ENCODE results near the gene RBPMS2. TPM values are rescaled to one million over a fixed set of nuclear protein-coding genes. Genes with fewer than 3 reads are reported as not detected.
A peak's percentile ranks its signal among the peaks of the same experiment; 100 is the strongest.
"Not testable (repeated sequence)": the region's sequence is repeated elsewhere in the genome, so short reads cannot be mapped to it uniquely, and the experiment has no call there.

Gene RBPMS2
- total RNA-seq, result not detected
- not detected for polyA plus RNA-seq

- Histone ChIP-seq H3K36me3 (ENCODE audit: insufficient read depth, low read length) (no peaks in the 10 kb centered on the region), H3K27me3 (ENCODE audit: insufficient read depth, low read length, poor library complexity, severe bottlenecking) (peaks cover 18% of the 10 kb centered on the region), H3K9me3 (ENCODE audit: low read length) (no peaks in the 10 kb centered on the region), H3K4me1 (ENCODE audit: insufficient read depth, low read length) (no peaks in the 10 kb centered on the region), H3K27ac (ENCODE audit: low read depth, low read length) (no peak within 1 kb of the TSS), H3K4me3 (ENCODE audit: low read length) (no peak within 1 kb of the TSS)
- H3K27me3 Mint-ChIP-seq, result peaks cover 24 to 37% of the 10 kb centered on the region in 2 donors
- no peaks in the 10 kb centered on the region for H3K9me3 Mint-ChIP-seq
- DNase-seq, result no peak
- peaks cover 4 to 16% (median 4%) of the 10 kb centered on the region in 3 donors for H3K4me1 Mint-ChIP-seq
- H3K4me3 Mint-ChIP-seq, result peak within 1 kb of the TSS; percentile 65 to 86 (median 76)
- H3K27ac Mint-ChIP-seq, result no peak within 1 kb of the TSS
- POLR2A ChIA-PET, result no interaction called here
- CTCF ChIA-PET, result no interaction called here
- no peaks in the 10 kb centered on the region for H3K36me3 Mint-ChIP-seq
These were observed at the start of gene RBPMS2 for GRCh38 chr15:64775551-64776401. RBPMS2 (minus strand) TSS chr15:64775589; CDS start chr15:64775319, 270 bp downstream.

GRCh38 chr15:64824929-64825430 is 49.6 kb upstream of the RBPMS2 start:
- peaks cover 0 to 10% of the 10 kb centered on the region in 2 donors for H3K27me3 Mint-ChIP-seq
- no peaks in the 10 kb centered on the region for H3K27me3 ChIP-seq (ENCODE audit: insufficient read depth, low read length, poor library complexity, severe bottlenecking)
- ChIA-PET CTCF (interaction anchor here (1.0 to 2.6 kb wide), 4 partner anchors 12 to 81 kb away, joined by 3 to 38 read pairs (median 4); no protein-coding TSS in a partner anchor), POLR2A (interaction anchor here (0.5 to 1.7 kb wide), 7 partner anchors 10 to 377 kb away, joined by 3 to 13 read pairs (median 4); no protein-coding TSS in a partner anchor)
- H3K36me3 ChIP-seq (ENCODE audit: insufficient read depth, low read length), result no peaks in the 10 kb centered on the region
- peaks cover 27 to 34% (median 33%) of the 10 kb centered on the region in 3 donors for H3K4me1 Mint-ChIP-seq
- H3K27ac Mint-ChIP-seq, result peak overlapping the region in 2 of 8 donors; percentile 19 to 52
- DNase-seq, result no peak
- H3K27ac ChIP-seq (ENCODE audit: low read depth, low read length), result no peak overlapping the region
- H3K4me3 ChIP-seq (ENCODE audit: low read length), result peak overlapping the region; percentile 85
- H3K4me1 ChIP-seq (ENCODE audit: insufficient read depth, low read length), result peaks cover 26% of the 10 kb centered on the region
- H3K9me3 Mint-ChIP-seq, result no peaks in the 10 kb centered on the region
- H3K36me3 Mint-ChIP-seq, result no peaks in the 10 kb centered on the region
- H3K4me3 Mint-ChIP-seq, result peak overlapping the region; percentile 79 to 92 (median 89)
- H3K9me3 ChIP-seq (ENCODE audit: low read length), result no peaks in the 10 kb centered on the region

DNA sequence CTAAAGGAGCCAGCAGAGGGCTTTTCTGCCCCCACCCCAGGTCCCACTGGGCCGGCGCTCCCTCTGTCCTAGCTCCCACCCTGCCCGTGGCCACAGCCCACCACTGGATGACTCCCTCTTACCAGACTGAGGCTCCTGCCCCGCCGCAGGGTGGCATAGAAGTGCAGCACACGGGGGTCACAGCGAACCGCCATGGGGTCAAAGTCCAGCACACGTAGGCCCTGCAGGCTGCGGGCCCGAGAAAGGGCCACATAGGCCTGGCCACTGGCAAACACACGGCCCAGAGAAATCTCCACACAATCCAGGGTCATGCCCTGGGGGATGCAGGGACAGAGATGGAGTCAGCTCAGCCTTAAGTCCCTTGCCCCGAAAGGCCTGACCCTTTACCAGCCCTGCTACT is 41.1 kb upstream of the RBPMS2 start:
- no peak overlapping the region for H3K4me3 Mint-ChIP-seq
- DNase-seq, result no peak
- Histone ChIP-seq H3K4me3 (ENCODE audit: low read length) (no peak overlapping the region), H3K27me3 (ENCODE audit: insufficient read depth, low read length, poor library complexity, severe bottlenecking) (no peaks in the 10 kb centered on the region), H3K27ac (ENCODE audit: low read depth, low read length) (no peak overlapping the region), H3K4me1 (ENCODE audit: insufficient read depth, low read length) (no peaks in the 10 kb centered on the region), H3K36me3 (ENCODE audit: insufficient read depth, low read length) (no peaks in the 10 kb centered on the region), H3K9me3 (ENCODE audit: low read length) (no peaks in the 10 kb centered on the region)
- H3K9me3 Mint-ChIP-seq, result no peaks in the 10 kb centered on the region
- ChIA-PET CTCF (no interaction called here), POLR2A (no interaction called here)
- no peaks in the 10 kb centered on the region for H3K4me1 Mint-ChIP-seq
- no peak overlapping the region for H3K27ac Mint-ChIP-seq
- no peaks in the 10 kb centered on the region for H3K27me3 Mint-ChIP-seq
- H3K36me3 Mint-ChIP-seq, result no peaks in the 10 kb centered on the region

GRCh38 chr15:64814965-64815364 is 39.6 kb upstream of the RBPMS2 start:
- H3K36me3 ChIP-seq (ENCODE audit: insufficient read depth, low read length); H3K4me3 ChIP-seq (ENCODE audit: low read length); DNase-seq; H3K36me3 Mint-ChIP-seq; H3K9me3 ChIP-seq (ENCODE audit: low read length); H3K4me3 Mint-ChIP-seq; H3K27me3 ChIP-seq (ENCODE audit: insufficient read depth, low read length, poor library complexity, severe bottlenecking); H3K9me3 Mint-ChIP-seq; H3K4me1 ChIP-seq (ENCODE audit: insufficient read depth, low read length); H3K27me3 Mint-ChIP-seq; POLR2A ChIA-PET; H3K4me1 Mint-ChIP-seq; H3K27ac ChIP-seq (ENCODE audit: low read depth, low read length): not testable (repeated sequence)
- CTCF ChIA-PET, result interaction anchor here (0.9 to 1.2 kb wide), 3 partner anchors 8 to 87 kb away, joined by 3 to 4 read pairs (median 3); no protein-coding TSS in a partner anchor
- peak overlapping the region in 1 of 8 donors; percentile 22 for H3K27ac Mint-ChIP-seq

DNA sequence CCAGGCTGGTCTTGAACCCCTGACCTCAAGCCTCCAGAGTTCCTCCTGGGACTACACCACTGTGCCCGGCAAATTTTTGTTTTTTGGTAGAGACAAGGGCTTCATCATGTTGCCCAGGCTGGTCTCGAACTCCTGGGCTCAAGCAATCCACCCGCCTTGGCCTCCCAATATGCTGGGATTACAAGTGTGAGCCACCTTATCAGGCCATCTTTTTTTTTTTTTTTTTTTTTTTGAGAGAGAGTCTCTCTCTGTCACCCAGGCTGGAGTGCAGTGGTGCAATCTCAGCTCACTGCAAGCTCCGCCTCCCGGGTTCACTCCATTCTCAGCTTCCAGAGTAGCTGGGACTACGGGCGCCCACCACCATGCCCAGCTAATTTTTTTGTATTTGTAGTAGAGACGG is 38.9 kb upstream of the RBPMS2 start:
- H3K4me3 Mint-ChIP-seq; H3K9me3 ChIP-seq (ENCODE audit: low read length); H3K27ac ChIP-seq (ENCODE audit: low read depth, low read length); H3K36me3 ChIP-seq (ENCODE audit: insufficient read depth, low read length); POLR2A ChIA-PET; H3K4me3 ChIP-seq (ENCODE audit: low read length); H3K4me1 ChIP-seq (ENCODE audit: insufficient read depth, low read length); H3K27ac Mint-ChIP-seq; H3K27me3 ChIP-seq (ENCODE audit: insufficient read depth, low read length, poor library complexity, severe bottlenecking); H3K4me1 Mint-ChIP-seq; H3K36me3 Mint-ChIP-seq; H3K27me3 Mint-ChIP-seq; H3K9me3 Mint-ChIP-seq; DNase-seq: not testable (repeated sequence)
- CTCF ChIA-PET, result interaction anchor here (0.9 to 1.2 kb wide), 2 partner anchors 80 to 86 kb away, joined by 3 read pairs; no protein-coding TSS in a partner anchor

GRCh38 chr15:64813075-64813474 is 37.7 kb upstream of the RBPMS2 start:
- no peaks in the 10 kb centered on the region for H3K27me3 ChIP-seq (ENCODE audit: insufficient read depth, low read length, poor library complexity, severe bottlenecking)
- Mint-ChIP-seq H3K27me3 (peaks cover 0 to 1% of the 10 kb centered on the region in 2 donors), H3K4me3 (no peak overlapping the region), H3K27ac (no peak overlapping the region), H3K4me1 (peaks cover 3 to 6% (median 5%) of the 10 kb centered on the region in 3 donors), H3K9me3 (no peaks in the 10 kb centered on the region), H3K36me3 (no peaks in the 10 kb centered on the region)
- no peaks in the 10 kb centered on the region for H3K36me3 ChIP-seq (ENCODE audit: insufficient read depth, low read length)
- no peak overlapping the region for H3K27ac ChIP-seq (ENCODE audit: low read depth, low read length)
- POLR2A ChIA-PET, result no interaction called here
- DNase-seq, result no peak
- no peaks in the 10 kb centered on the region for H3K9me3 ChIP-seq (ENCODE audit: low read length)
- CTCF ChIA-PET, result no interaction called here
- H3K4me3 ChIP-seq (ENCODE audit: low read length), result no peak overlapping the region
- no peaks in the 10 kb centered on the region for H3K4me1 ChIP-seq (ENCODE audit: insufficient read depth, low read length)

DNA sequence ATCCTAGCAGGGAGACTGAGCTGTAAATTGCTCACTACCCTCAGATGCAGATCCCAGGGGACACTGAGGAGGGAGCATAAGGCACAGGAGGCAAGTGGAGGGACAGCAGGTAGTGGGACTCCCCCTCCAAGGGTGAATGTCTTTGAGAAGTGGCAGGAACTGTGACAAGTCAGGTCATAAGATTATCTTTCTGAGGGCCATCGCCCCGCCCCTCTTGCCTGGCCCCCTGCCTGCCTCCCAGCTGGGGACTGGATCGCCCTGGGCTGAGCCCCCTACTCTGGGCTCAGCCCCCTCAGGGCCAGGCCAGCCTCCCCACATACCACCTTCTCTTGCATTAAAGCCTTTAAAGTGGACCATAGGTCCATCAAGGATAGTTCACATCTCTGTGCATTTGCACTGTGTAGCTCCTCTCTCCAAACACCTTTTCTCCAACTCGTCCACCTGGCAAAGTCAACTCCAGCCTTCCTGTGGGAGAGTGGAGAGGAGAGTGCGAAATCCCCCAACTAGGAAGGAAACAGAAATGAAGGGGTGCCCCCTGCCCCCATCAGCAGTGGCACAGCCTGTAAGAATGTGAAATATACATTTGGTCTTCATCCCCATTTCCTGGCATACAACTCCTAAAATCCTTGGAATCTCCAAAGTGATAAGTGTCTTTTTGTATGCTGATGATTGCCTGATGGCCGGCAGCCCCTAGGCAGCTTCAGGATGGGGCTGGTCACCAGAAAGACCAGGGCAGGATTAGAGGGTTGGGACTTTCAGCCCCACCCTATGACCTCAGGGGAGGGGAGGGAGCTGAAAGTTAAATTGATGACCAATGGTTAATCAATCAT is 35.3 kb upstream of the RBPMS2 start:
- H3K27ac ChIP-seq (ENCODE audit: low read depth, low read length), result no peak overlapping the region
- no peak overlapping the region for H3K4me3 ChIP-seq (ENCODE audit: low read length)
- H3K27me3 ChIP-seq (ENCODE audit: insufficient read depth, low read length, poor library complexity, severe bottlenecking), result no peaks in the 10 kb centered on the region
- ChIA-PET POLR2A (interaction anchor here (0.9 to 1.3 kb wide), 2 partner anchors 30 to 84 kb away, joined by 3 read pairs; no protein-coding TSS in a partner anchor), CTCF (interaction anchor here (0.8 to 4.4 kb wide), 23 partner anchors 8 to 101 kb away, joined by 3 to 26 read pairs (median 5); partner anchors contain the start of genes ANKDD1A and PLEKHO2)
- no peaks in the 10 kb centered on the region for H3K36me3 Mint-ChIP-seq
- H3K4me3 Mint-ChIP-seq, result no peak overlapping the region
- H3K27ac Mint-ChIP-seq, result no peak overlapping the region
- no peaks in the 10 kb centered on the region for H3K9me3 ChIP-seq (ENCODE audit: low read length)
- no peaks in the 10 kb centered on the region for H3K4me1 ChIP-seq (ENCODE audit: insufficient read depth, low read length)
- no peaks in the 10 kb centered on the region for H3K36me3 ChIP-seq (ENCODE audit: insufficient read depth, low read length)
- peaks cover 3 to 5% of the 10 kb centered on the region in 2 donors for H3K27me3 Mint-ChIP-seq
- H3K4me1 Mint-ChIP-seq, result peaks cover 3 to 6% (median 5%) of the 10 kb centered on the region in 3 donors
- H3K9me3 Mint-ChIP-seq, result no peaks in the 10 kb centered on the region
- DNase-seq, result no peak

Measured in CD8-positive, alpha-beta memory T cell (primary cell).